Superior temporal gyrus (tissue), 1 donor: ENCODE results near the gene EPHB3.
"Not testable (repeated sequence)": the region's sequence is repeated elsewhere in the genome, so short reads cannot be mapped to it uniquely, and the experiment has no call there.

ENCODE experiments used
- DNase-seq: peaks from one replicate; pipeline ENCODE4 v3.0.0-alpha.2; 2016; ENCODE audit errors: extremely low spot score

Gene EPHB3

DNA sequence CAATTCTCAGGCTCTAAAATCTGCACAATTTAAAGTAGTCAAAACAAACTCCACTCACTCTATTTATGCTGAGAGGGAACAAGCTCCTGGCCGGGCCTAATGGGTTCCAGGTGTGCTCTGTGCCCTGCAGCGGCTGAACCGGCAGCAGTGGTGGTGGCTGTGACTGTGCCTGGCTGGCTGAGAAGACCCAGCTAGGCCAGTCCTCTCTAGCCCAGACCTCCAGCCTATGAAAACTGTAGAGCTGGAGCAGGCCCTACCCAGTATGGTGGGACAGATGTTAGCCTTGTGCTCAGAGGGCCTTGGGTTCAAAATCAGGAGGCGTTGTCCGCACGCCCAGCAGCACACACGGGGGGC is 37.0 kb downstream of the EPHB3 start:
- DNase-seq: no peak

DNA sequence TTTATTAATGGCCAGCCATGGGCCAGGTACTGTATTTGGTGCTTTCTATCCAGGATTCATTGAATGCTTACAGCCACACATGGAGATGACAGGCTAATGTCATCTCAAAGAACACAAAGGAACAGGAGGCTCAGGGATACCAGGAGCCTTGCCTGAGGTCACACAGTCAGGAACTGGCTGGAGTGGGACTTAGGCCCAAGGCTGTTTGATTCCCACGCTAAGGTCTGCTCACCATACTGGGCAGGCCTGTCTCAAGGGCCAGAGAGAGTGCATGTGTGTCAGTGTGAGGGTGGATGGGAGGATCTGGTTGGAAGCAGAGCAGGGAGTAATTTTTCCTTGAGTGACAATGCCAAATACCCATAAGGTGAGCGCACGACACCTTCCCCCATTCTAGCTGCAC is 37.6 kb downstream of the EPHB3 start:
- DNase-seq: no peak

DNA sequence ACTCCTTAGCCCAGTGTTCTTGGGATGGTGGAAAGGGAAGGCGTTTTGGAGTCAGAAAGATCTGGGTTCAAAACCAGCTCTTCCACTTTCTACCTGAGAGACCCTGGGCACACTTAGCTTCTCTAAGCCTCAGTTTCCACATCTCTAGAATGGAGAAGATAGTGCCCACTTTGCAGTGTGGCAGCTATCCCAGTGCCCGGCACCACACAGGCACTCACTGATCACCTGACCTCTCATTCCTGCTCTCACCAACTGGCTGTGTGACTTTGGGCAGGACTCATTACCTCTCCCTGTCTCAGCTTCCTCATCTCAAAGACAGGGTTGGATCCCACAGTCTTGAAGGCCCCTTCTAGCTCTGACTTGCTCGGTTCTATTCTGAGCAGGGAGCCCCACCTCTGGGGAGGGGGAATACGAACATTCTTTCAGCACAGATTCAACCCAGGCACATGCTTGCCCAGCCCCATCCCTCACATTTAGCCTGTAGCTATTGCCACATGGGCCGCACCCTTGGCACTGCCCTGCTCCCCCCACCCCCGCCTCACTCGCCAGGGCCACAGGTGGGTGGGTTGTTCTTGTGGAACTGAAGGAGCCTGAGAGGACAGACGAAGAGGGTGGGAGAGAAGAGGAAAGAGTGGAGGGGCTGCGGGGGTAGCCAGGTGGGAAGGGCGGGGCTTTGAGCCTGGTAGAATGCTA is 39.2 kb downstream of the EPHB3 start:
- DNase-seq: no peak

DNA sequence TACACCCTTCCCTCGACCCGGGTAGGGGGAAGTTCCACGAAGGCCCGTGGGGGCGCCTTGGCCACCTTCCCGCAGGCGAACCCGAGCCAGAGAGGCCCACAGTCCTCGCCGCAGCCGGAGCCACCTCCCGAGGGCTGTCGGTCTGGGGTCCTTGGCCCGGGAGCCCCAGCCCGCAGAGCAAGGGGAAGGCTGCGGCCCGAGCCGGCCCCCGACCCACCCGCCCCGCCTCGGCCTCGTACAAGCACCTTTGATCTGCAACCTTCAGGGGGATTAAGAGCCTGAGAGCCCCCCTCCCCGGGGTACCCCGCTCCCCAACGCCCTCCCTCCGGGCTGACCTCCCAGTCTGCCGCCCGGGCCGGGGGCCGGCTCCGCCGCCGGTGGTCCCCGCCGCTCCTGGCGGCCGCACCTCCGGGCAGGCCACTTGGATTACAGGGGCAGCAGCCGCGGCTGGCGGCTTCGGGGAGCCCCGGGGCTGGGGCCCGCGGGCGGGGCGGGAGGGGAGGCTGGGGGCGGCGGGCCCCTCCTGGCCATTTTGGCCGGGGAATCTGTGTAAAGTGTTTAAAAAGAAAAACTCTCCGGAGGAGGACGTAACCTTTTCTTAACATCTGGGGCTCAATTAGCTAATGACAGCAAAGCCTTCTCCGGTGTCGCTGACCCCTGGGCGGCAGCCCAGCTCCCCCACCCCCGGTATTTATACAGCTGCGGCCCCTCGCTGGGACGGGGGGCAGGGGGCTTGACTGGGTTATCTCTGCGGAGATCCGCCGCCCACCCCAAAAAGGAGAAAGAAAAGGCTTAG is 40.2 kb downstream of the EPHB3 start:
- no peak for DNase-seq

DNA sequence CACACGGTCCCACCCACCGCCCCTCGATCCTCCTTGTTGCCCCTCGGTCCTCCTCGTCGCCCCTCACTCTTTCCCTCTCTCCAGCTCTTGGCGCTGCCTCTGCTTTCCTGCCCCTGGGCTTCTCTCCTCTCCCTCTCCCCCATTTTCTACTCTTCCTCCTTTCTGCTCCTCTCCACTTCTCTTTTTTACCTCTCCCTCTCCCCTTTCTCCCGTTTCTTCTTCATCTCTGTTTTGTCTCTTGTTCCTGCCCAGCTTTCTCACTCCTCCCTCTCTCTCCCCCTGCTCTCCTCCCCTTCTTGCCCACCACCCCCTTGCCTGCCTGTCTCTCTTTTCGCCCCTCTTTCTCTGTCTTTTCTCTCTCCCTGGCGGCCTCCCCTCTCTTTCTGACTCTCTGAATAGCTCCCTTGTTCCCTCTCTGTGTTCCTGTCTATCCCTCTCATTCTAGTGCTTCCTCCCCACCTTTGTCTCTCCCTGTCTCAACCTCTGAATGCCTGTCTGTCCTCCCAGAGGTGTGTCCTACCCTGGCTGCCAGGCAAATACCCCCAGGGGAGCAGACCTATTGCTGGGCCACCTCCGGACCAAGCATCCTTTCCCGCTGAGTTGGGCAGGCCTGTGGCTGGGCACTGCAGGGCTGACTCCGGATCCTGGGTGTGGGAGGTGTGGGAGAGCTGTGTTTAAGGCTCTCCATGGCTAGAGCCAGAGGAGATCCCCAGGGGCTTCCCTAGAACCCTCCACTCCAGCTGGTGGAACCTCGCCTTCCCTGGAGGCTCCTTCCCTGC is 41.0 kb downstream of the EPHB3 start:
- DNase-seq: no peak

DNA sequence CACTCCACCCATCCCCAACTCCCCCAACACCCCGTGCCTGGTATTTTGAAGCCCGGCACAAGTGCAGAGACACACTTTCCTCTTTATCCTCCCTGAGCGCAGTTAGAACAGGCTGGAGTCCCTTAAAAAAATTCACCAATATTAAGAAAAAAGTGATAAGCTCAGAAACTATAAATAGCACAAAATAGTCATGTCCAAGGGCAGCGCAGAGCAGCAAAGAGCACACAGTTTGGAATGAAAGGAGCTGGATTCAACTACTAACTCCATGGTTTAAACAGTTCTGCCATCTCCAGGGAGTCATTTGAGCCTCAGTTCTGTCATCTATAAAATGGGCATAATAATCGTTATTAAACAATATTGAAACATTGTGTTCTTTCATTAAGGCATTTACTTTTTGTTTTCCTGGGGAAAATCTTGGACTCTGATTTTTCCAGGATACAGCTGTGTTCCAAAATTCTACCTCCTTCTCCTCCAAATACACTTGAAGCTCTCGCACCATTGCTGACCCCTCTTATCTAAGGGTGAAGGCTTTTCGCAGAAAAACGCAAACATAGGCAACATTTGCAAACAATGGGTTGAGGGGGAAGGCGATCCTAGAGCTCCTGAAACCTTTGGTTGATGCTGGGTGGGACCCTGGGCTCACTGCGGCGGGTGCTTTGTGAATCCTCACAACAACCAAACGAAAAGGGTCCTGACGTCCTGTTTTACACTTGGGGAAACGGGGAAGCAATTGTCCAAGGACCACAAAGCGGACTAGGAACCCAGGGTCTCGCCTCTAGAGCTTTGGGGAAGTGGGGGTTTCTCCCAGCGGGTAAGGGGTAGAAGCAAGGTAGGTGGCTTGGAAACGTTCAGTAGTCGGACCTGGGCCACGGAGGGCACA is 41.8 kb downstream of the EPHB3 start:
- DNase-seq: no peak

DNA sequence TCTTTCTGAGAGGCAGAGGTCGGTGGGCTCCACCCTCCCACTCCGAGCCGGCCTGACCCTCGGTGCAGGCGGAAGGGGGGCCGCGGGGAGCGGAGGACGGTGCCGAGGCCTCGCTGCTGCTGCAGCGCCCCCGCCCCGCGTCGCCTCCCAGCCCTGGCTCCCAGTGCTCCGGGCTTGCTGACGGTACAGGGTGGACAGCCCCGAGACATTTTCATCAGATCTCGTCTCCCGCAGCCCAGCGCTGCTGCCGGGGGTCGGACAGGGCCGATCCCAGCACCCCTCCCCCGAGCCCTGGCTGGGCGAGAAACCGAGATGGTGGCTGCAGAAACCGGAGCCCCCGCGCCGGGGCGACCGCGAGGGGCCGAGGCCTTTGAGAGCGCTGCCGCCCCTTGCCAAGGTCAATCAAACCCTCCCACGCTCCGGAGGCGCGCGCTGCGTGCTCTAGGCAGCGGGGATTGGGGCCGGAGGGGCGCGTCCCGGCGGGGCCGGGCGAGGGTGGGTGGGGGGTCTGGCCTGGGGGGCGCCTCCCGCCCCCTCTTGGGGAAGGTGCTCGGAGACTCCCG is 42.5 kb downstream of the EPHB3 start:
- no peak for DNase-seq

DNA sequence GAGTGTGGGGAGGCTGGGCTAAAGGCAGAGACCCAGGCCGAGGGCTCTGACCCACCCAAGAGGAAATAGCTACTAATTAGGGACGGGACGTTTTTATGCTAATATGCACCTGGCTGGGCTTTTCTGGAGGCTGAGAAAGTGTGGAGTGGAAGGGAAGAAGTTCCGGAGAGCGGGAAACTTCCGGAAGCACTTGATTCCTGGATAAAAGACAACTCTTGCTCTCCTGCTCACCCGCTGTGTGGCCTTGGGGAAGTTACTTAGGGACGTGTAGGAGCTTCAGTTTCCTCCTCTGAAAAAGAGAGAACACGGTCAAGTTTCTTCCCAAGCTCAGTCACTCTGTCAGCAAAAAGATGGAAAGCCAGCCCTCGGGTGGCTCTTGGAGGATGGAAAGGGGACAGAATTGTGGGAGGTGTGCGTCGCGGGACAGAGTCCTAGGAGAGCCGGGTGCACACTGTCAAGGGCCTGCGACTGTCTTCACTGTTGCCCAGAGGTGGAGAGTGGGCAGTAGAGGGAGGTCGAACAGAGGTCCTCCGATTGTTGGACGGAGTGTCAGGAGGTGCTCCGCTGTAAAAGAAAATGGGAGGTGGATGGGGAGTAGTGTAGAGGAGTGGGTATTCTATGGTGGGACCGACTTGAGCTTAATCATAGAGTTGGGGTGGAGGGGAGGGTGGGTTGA is 43.2 kb downstream of the EPHB3 start:
- DNase-seq: no peak

DNA sequence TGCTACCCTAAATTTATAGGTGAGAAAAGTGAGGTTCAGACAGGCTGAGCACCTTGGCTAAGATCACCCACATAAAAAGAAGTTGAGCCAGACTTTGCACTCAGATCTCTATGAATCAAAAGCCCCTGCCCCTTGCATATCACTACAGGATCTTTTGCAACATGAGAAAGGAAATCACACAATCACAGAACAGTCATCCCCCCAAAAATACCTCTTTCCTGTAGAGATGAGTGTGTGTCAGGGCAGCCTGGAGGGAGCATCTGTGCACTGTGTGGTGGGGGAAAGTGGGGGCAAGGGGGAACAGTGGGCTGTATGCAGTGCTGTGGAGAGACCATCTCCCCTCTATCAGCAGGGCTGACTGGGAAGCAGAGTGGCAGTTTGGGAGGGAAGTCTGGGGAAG is 46.6 kb downstream of the EPHB3 start:
- no peak for DNase-seq

DNA sequence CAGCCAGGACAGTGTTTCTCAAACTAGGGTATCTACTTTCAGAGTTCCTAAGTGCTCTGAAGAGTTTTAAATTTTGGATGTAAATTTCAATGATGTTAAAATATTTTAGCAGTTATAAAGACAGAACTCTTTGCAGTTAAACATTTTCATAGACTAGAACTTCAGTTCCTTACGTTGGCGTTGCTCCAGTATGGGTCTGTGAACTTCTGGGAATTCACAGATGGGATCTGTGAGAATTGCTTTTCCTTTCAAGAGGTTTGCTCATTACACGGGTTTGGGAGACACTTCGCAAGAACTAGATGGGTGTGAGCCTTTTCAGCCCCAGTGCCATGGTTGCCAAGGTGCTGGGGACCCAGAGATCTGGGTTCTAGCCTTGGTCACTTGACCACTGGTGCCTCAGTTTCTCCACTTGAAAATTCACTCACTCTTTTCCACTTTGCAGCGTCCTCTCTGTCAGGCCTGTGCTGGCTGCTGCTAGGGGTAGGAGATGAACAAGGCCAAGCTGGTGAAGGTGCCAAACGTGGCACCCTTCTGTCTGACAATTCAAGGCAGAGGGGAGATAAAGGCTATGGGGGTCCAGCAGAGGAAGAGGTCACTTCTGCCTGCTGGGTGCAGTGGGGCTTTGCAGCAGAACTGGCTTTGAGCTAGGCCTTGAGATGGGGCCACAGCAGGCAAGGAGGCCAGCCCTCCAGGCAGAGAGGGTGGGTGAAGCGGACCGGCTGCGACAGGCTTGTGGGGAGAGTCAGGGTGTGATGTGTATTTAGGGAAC is 48.1 kb downstream of the EPHB3 start:
- DNase-seq: no peak

DNA sequence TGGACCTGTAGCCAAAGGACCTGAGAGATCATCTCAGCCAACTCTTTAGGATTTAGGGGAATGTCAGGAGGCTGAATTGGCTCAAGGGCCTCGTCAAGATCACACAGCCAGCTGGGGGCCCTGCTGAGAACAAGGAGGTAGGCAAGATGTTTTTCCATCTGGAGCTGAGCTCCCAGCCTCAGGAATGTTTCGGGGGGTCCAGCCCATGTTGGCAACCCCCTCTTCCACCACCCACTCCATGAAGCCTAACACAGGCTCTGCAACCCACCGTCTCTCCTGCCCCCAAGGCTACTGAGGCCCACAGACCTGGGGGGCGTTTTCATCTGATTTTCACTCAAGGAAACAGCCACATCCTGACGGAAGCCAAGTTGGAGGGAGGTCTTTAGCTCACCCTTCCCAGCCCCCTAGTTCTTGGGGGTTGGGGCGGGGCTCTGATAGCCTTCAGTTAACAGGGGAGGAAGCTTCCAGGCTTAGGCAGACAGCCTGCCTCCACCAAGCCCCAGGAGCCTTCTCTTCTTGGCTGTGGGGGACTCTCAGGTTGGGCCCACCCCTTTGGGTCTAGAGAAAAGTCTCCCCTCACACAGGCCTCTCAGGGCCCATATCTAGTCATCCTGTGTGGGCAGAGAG is 48.8 kb downstream of the EPHB3 start:
- no peak for DNase-seq

DNA sequence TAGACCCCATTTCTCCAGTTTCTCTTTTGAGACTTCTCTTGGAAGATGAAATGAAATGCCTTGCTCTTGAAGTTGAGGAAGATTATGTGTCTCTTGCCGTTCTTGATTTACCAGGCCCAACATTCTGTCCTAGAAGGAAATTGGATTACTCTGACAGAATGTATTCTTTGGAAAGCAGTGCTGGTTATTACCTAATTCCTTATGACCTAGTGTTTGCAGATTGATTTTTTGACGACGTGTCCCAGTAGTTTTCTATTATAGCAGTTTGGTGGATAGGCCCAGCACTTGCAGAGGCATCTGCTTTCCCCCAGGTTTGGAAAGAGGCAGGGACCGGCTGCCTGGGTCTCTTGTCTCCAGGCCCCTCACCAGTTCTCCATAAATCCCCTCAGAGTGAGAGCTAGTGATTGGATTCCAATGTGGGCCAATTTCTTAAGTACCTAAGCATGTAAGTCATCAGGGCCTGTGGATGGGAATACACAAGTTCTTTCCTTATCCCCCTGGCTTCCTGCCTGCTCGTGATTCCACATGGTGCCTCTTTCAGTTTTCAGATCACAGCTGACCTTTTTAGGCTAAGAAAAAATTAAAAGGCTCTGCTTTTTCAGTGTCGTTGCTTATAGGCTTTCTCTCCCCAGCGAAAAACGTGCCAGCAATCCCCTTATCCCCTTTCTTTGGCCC is 50.2 kb downstream of the EPHB3 start:
- DNase-seq: no peak

DNA sequence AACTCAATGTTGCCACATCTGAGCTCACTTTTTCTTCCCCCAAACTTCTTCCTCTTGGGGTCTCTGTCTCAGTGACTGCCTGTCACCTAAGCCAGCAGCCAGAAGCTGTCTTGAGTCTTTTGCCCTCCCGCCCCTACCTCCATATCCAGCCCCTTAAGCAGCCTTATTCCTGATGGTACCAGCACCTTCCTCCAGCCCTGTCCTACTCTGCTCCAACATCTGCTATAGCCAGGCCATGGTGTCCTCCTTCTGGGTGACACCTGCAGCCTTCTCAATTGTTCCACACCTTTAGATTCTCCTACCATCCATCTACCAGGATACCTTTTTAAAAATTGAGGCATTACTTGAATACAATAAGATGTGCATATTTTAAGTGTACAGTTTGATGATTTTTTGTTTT is 53.8 kb downstream of the EPHB3 start:
- DNase-seq: no peak

DNA sequence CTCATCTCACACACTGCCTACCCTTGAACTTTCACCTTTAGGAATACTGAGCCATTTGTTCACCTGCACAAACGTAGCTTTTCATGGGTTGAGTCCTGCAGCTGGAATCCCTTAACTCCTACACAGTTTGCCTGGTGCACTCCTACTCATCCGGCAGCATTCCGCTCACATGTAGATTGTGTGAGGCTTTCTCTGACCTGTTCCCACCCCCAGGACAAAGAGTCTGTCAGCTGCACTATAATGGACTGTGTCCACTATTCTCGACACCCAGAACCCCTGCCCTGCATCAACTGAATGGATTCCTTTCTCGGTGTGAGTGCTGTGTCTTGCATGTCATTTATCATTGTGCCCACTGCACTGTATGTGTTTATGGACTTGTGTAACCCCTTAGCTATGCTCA is 54.9 kb downstream of the EPHB3 start:
- no peak for DNase-seq

DNA sequence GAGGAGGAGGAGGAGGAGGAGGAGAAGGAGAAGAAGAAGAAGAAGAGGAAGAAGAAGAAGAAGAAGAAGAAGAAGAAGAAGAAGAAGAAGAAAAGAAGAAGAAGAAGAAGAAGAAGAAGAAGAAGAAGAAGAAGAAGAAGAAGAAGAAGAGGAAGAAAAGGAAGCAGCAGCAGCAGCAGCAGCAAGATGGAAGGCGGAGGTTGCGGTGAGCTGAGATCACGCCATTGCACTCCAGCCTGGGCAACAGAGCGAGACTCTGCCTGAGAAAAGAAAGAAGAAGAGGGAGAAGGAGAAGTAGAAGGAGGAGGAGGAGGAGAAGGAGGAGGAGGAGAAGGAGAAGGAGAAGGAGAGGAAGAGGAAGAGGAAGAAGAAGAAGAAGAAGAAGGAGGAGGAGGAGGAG is 55.7 kb downstream of the EPHB3 start:
- DNase-seq: not testable (repeated sequence)

DNA sequence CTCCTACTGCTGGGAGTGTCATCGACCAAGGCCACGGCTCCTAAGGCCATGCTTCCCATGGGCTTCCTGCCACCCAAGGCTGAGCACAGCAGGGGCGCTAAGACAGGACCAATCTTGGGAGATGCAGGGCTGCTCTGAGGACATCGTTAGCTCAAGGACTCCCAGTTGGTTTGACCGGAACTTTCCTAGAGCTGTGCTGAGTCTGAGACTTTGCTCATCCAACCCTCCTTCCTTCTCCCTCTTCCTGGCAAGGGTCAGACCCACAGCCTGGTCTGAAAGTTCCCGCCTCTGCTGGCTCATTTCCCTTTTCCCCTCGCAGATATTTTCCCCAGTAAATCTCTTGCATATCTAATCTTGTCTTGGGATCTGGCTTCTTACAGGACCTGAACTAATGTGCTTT is 57.2 kb downstream of the EPHB3 start:
- DNase-seq: no peak

DNA sequence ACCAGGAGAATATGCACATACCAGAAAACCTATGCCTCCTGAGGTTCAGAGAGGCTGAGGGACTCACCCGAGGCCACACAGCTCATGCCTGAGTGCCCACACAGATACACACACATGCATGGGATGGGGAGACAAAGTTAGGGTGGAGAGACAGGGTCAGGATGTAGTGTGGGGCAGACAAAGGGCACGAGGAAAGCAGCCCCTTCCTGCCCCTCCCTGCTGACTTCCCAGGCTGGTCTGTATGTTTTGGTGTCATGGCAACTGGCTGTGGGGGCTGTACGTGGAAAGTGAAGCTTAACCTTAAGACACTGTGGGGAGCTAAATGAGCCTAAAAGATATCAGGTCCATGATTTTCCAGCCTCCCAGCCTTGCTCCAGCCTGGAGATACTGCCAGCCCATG is 57.8 kb downstream of the EPHB3 start:
- no peak for DNase-seq

DNA sequence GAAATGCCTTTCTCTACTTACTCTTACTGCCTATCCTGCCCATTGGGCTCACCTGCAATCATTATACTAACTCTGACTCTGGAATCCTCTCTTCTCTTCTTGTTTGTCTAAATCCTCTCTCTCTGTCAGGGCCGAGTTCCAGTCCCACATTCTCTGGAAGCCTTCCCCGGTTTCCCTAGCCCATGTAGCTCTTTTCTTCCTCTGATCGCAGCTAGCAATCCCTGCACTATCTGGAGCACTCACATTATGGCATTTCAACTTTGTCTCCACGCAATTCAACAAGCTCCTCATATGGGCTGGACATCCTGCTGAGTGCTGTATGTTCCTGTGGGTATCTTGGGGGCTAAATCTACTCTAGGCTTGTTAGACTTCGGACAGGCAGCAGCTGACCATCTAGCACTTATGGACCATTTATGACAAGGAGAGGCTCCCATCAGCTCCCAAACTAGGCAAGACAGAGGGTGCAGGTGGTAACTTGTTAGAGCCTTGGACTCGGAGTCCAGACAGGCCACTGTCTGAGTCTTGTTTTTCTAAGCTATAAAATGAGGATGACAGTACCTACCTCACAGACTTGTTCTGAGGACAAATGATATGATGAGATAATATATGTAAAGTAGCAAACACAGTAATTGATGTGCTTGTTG is 58.3 kb downstream of the EPHB3 start:
- DNase-seq: no peak
